Activated CD4-positive, alpha-beta T cell treated with anti-CD3 and anti-CD28 coated beads for 36 hours (primary cell): ENCODE data around the gene TMEM223. TPM values are rescaled to one million over a fixed set of nuclear protein-coding genes. Genes with fewer than 3 reads are reported as not detected.
"Not testable (repeated sequence)": the region's sequence is repeated elsewhere in the genome, so short reads cannot be mapped to it uniquely, and the experiment has no call there.

ENCODE experiments used
- ATAC-seq: fragments of 200-7000 bp; cut with Tn5 transposase; one replicate; pipeline ENCODE4 v1.10.0; 2021; ENCODE audit warnings: mild to moderate bottlenecking, moderate library complexity
- CTCF ChIA-PET: fragments of 350-600 bp; sonication (Branson Sonifier 250); formaldehyde crosslinking; loops from one replicate; lab custom pipeline; 2021; ENCODE audit warnings: antibody characterized with exemption; lab: Charles Lee
- POLR2A ChIA-PET: fragments of 350-600 bp; sonication (Branson Sonifier 250); formaldehyde crosslinking; loops from one replicate; lab custom pipeline; 2021; ENCODE audit warnings: antibody characterized with exemption, inconsistent platforms; lab: Charles Lee
- DNase-seq: peaks from one replicate; pipeline ENCODE4 v3.0.0-alpha.2; 2020
- H3K27ac Mint-ChIP-seq: one replicate; pipeline ENCODE4 v1.8.0; 2021; ENCODE audit warnings: mixed read lengths
- H3K27me3 Mint-ChIP-seq: one replicate; pipeline ENCODE4 v1.8.0; 2021; ENCODE audit warnings: mixed read lengths
- H3K36me3 Mint-ChIP-seq: one replicate; pipeline ENCODE4 v1.8.0; 2021; ENCODE audit warnings: low read depth, mixed read lengths
- H3K4me1 Mint-ChIP-seq: one replicate; pipeline ENCODE4 v1.8.0; 2021; ENCODE audit warnings: mixed read lengths
- H3K4me3 Mint-ChIP-seq: one replicate; pipeline ENCODE4 v1.8.0; 2021; ENCODE audit warnings: mild to moderate bottlenecking, moderate library complexity, mixed read lengths
- H3K9me3 Mint-ChIP-seq: one replicate; pipeline ENCODE4 v1.8.0; 2021; ENCODE audit warnings: low read depth, mixed read lengths
- intact Hi-C, 2 experiments: fragments of 100-400 bp; cut with DNase I in 1 of 2; cut with micrococcal nuclease in 1 of 2; formaldehyde crosslinking; loops; one replicate each; pipeline versions ENCODE4 v1.14.2 to v1.15.1; 2022 to 2024; cut with DNase I, micrococcal nuclease
- total RNA-seq, 2 experiments: library from RNA; stranded (reverse); gene quantifications; one replicate each; pipeline ENCODE4 v1.2.3, GENCODE V29; 2021

The TMEM223 gene
- total RNA-seq, 2 experiments from 2014 or later: 11.1 to 12.6 TPM

DNA sequence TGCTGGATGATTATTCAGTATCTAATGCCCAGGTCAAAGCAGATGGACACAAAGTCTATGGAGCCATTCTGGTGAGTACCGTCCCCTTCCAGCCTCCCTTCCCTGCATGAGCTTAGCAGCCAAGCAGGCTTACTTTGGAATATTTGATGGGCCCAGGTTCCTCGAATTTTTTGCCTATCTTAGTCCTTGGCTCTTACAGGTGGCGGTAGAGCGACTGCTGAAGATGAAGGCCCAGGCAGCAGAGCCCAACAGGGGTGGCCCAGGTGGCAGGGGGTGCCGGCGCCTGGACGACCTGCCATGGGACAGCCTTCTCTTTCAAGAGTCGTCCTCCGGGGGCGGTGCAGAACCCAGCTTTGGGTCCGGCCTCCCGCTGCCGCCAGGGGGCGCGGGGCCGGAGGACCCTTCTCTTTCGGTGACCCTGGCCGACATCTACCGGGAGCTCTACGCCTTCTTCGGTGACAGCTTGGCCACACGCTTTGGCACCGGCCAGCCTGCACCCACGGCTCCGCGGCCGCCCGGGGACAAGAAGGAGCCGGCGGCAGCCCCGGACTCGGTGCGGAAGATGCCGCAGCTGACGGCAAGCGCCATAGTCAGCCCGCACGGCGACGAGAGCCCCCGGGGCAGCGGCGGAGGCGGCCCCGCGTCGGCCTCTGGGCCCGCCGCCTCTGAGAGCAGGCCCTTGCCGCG lies 5.3 kb downstream of the TMEM223 start:
- H3K27me3 Mint-ChIP-seq: no peaks in the 10 kb centered on the region
- ChIA-PET CTCF (interaction anchor here (0.6 to 6.1 kb wide), 42 partner anchors 10 to 213 kb away, joined by 3 to 75 read pairs (median 4); partner anchors contain the start of genes C11orf98, CSKMT, EEF1G and HNRNPUL2), POLR2A (interaction anchor here (0.6 to 3.5 kb wide), 19 partner anchors 10 to 195 kb away, joined by 3 to 52 read pairs (median 5); partner anchors contain the start of genes SLC3A2, STX5, TAF6L and TEX54)
- H3K4me1 Mint-ChIP-seq: peaks cover 39% of the 10 kb centered on the region
- ATAC-seq (peak; percentile 70), DNase-seq (peak; percentile 92)
- H3K9me3 Mint-ChIP-seq: no peaks in the 10 kb centered on the region
- H3K36me3 Mint-ChIP-seq: peaks cover 39% of the 10 kb centered on the region
- intact Hi-C loops: loop anchor here (1.0 to 5.0 kb wide), 15 partner anchors 15 to 95 kb away; partner anchors contain the start of genes HNRNPUL2 (in 2 of the 2), NXF1 (in 2 of the 2), POLR2G (in 2 of the 2) and TAF6L (in 2 of the 2)
- peak overlapping the region; percentile 90 for H3K27ac Mint-ChIP-seq
- peak overlapping the region; percentile 90 for H3K4me3 Mint-ChIP-seq

DNA sequence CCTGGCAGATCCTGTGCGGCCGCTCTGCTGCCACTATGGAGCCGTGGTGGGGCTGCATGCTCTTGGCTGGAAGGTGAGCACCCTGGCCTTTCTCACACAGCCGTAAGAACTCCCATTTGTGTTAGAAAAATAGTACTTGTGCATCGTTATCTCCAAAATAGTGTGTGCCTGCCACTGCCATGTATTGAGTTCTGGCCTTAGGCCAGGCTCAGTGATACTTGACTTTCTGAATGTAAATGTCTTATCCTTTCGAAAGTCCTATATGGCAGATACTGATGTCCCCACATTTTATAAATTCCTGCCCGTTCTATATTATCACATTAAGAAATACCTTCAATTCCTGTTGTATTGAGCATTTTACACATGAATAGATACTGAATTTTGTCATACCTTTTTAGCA lies 9.1 kb downstream of the TMEM223 start:
- Mint-ChIP-seq H3K27ac (no peak overlapping the region), H3K4me3 (no peak overlapping the region), H3K9me3 (no peaks in the 10 kb centered on the region), H3K27me3 (no peaks in the 10 kb centered on the region), H3K36me3 (peaks cover 17% of the 10 kb centered on the region), H3K4me1 (peaks cover 17% of the 10 kb centered on the region)
- intact Hi-C loops: no loop called here
- ATAC-seq (no peak), DNase-seq (no peak)
- POLR2A ChIA-PET: no interaction called here
- CTCF ChIA-PET: interaction anchor here (1.0 kb wide), 1 partner anchor 8 kb away, joined by 3 read pairs; no protein-coding TSS in a partner anchor

DNA sequence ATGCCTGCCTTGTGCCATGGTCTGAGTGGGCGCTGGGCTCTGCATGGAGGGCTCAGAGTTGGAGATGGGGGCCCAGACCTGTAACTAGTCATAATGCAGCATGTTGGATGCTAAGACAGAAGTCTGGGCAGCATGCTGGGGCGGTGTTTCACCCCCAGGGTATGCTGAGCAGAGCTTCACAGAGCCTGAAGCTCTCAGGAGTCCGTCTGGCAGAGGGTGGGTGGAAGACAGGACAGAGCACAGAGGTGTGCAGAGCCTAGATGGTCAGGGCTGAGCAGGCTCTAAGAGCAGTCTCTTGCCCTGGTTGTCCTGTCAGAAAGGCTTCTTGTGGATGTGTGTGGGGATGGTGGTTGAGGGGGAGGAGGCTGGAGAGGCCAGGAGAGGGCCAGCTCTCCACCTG lies 13.4 kb downstream of the TMEM223 start:
- ATAC-seq: no peak
- POLR2A ChIA-PET: no interaction called here
- Mint-ChIP-seq H3K4me1 (peaks cover 21% of the 10 kb centered on the region), H3K27me3 (no peaks in the 10 kb centered on the region), H3K27ac (peak overlapping the region; percentile 15), H3K36me3 (peaks cover 28% of the 10 kb centered on the region), H3K4me3 (no peak overlapping the region), H3K9me3 (no peaks in the 10 kb centered on the region)
- intact Hi-C loops: no loop called here
- CTCF ChIA-PET: interaction anchor here (1.1 kb wide), 1 partner anchor 99 kb away, joined by 3 read pairs; no protein-coding TSS in a partner anchor
- DNase-seq: no peak

DNA sequence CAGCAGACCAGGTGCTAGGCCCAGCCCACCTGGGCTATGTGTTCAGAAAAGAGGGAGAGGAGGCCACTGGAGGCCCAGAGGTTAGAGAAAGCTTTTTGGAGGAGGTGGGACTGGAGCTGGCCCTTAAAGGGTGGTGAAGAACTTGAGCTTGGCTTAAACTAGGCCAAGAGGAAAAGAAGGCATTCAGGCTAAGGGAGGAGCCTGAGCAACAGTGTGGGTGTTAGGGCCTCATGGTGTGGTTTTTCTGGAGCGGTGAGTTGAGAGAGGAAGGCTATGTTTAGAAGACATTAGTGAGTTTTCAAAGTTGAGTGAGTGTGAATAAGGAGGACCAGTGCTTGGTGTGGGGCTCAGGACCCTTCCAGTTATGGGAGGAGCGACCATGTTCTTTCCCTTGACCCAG lies 14.4 kb downstream of the TMEM223 start:
- H3K27ac Mint-ChIP-seq: peak overlapping the region; percentile 75
- H3K36me3 Mint-ChIP-seq: peaks cover 26% of the 10 kb centered on the region
- no peak overlapping the region for H3K4me3 Mint-ChIP-seq
- ATAC-seq (peak; percentile 76), DNase-seq (peak; percentile 26)
- ChIA-PET CTCF (interaction anchor here (10.7 kb wide), 1 partner anchor 10 kb away, joined by 75 read pairs; the partner anchor contains the start of gene TMEM179B), POLR2A (no interaction called here)
- H3K4me1 Mint-ChIP-seq: peaks cover 21% of the 10 kb centered on the region
- H3K9me3 Mint-ChIP-seq: no peaks in the 10 kb centered on the region
- intact Hi-C loops: no loop called here
- H3K27me3 Mint-ChIP-seq: no peaks in the 10 kb centered on the region

DNA sequence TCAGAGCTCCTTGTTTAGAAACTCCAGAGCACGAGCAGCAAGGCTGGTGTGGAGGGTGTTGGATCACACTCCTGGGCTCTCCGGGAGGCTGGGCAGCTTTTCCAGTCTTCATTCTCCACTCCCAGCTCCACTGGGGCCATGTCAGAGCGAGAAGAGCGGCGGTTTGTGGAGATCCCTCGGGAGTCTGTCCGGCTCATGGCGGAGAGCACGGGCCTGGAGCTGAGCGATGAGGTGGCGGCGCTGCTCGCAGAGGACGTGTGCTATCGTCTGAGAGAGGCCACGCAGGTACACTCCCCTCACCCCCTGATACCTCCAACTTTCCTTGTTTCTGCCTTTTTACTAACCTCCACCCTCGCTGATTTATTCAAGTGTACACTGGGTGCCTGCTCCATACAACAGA lies 16.2 kb downstream of the TMEM223 start:
- intact Hi-C loops: no loop called here
- POLR2A ChIA-PET: interaction anchor here (1.7 kb wide), 1 partner anchor 65 kb away, joined by 9 read pairs; no protein-coding TSS in a partner anchor
- Mint-ChIP-seq H3K27ac (peak overlapping the region; percentile 24), H3K27me3 (no peaks in the 10 kb centered on the region), H3K4me1 (peaks cover 28% of the 10 kb centered on the region), H3K4me3 (no peak overlapping the region), H3K36me3 (peaks cover 26% of the 10 kb centered on the region), H3K9me3 (no peaks in the 10 kb centered on the region)
- ATAC-seq (no peak), DNase-seq (no peak)
- CTCF ChIA-PET: interaction anchor here (0.8 to 10.7 kb wide), 3 partner anchors 8 to 25 kb away, joined by 3 to 75 read pairs (median 3); partner anchors contain the start of gene TMEM179B

DNA sequence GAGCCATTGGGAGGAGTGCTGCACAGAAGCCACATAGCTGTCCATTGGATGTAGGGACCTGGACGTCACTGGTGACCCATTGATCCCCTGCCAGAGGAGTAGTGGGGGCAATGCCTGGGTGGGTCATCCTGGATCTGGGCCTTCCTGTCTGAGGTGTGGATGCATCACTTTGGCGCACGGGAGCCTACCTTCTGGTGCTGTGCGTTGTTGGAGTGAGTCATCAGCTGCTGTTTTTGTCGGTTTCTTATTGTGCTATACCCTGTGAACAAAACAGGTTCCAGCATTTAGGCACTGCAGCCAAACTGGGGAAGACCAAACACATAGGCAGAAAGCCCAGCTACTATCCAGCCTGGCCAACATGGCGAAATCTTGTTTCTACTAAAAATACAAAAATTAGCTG lies 17.4 kb downstream of the TMEM223 start:
- Mint-ChIP-seq H3K4me1 (peaks cover 39% of the 10 kb centered on the region), H3K27ac (no peak overlapping the region), H3K36me3 (peaks cover 31% of the 10 kb centered on the region), H3K27me3 (no peaks in the 10 kb centered on the region), H3K4me3 (no peak overlapping the region), H3K9me3 (no peaks in the 10 kb centered on the region)
- intact Hi-C loops: no loop called here
- no peak for DNase-seq
- ATAC-seq: no peak
- ChIA-PET CTCF (interaction anchor here (0.7 to 10.7 kb wide), 4 partner anchors 9 to 231 kb away, joined by 3 to 75 read pairs (median 4); partner anchors contain the start of genes POLR2G and TMEM179B), POLR2A (interaction anchor here (1.4 to 1.7 kb wide), 2 partner anchors 21 to 67 kb away, joined by 4 to 9 read pairs; partner anchors contain the start of gene ZBTB3)

DNA sequence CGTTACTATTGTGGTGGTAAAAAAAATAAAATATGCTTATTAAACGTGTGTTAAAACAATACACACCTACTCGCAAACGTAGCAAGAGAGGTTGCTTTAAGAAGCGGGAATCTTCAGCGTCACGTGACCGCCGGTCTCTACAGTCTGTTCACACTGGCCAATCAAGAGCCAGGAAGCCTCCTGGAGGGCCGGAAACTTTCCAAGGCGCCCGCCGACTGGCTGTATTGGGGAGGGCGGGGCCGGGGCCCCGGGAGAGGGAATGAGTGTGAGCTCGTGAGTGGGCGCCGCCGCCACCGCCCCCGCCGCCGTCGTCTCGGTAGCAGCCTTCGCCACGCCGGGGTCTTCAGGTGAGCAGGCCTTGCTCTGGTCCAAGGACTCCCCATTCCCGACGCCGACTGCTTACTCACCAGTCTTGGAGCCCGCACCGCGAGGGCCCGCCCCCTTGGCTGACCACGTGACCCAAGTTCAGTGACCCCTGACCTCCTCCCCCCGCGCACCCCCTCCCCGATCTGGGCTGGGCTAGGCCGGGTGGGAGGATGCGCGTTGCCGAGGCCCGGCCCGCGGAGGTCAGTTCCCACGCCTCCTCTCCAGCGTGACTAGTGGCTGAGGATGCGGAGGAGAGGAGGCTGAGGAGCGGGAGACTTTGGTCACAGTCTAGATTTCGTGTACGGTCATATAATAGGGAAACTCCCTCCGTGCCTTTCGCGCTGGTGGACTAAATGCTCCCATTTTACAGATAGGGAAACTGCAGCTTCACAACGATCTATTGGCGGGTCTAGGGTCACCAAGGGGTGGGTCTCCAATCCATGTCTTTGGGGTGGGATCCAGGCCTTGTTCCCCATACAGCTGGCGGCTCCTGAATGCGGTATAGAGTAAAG lies 20.4 kb downstream of the TMEM223 start, which contains the start of gene TAF6L:
Gene TAF6L, plus strand, starts transcription at position 253 of the 878 bp plus-strand sequence. CDS start 4,388 bp downstream, outside the sequence.
- H3K27me3 Mint-ChIP-seq: no peaks in the 10 kb centered on the region
- ChIA-PET POLR2A (interaction anchor here (0.6 to 3.1 kb wide), 9 partner anchors 10 to 110 kb away, joined by 3 to 19 read pairs (median 5); partner anchors contain the start of genes C11orf98, CSKMT, HNRNPUL2 and POLR2G), CTCF (interaction anchor here (0.7 to 10.7 kb wide), 9 partner anchors 8 to 197 kb away, joined by 3 to 75 read pairs (median 4); partner anchors contain the start of genes TMEM179B and ZBTB3)
- no peaks in the 10 kb centered on the region for H3K9me3 Mint-ChIP-seq
- peak within 1 kb of the TSS; percentile 85 for H3K4me3 Mint-ChIP-seq
- intact Hi-C loops: loop anchor here (1.0 to 2.0 kb wide), 14 partner anchors 10 to 180 kb away; partner anchors contain the start of genes POLR2G (in 2 of the 2), TMEM179B (in 2 of the 2), ZBTB3 (in 2 of the 2) and HNRNPUL2 (in 1 of the 2)
- peak; percentile 87 for ATAC-seq
- H3K36me3 Mint-ChIP-seq: peaks cover 19% of the 10 kb centered on the region
- peak; percentile 98 for DNase-seq
- peak within 1 kb of the TSS; percentile 89 for H3K27ac Mint-ChIP-seq
- H3K4me1 Mint-ChIP-seq: peaks cover 26% of the 10 kb centered on the region

DNA sequence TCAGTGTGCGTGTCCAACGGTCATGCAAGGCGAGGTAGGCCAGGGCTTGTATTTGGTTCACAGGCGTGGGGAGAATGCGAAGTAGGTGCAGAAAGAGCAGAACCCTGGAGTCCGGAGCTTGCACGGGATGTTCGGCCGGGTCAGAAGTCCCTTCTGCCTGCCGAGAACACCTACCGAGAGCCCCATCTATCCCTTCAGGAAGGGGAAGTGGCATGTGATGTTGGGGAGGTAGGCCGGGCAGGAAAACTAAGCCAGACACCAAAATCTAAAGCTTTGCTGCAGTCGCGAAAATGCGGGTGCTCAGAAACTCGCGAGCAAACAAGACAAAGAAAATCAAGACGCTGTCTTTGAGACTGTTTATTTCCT lies 21.0 kb downstream of the TMEM223 start:
- Mint-ChIP-seq H3K4me3 (peak overlapping the region; percentile 85), H3K36me3 (peaks cover 18% of the 10 kb centered on the region), H3K27me3 (no peaks in the 10 kb centered on the region), H3K27ac (peak overlapping the region; percentile 89), H3K9me3 (no peaks in the 10 kb centered on the region), H3K4me1 (peaks cover 26% of the 10 kb centered on the region)
- ChIA-PET POLR2A (interaction anchor here (0.6 to 3.1 kb wide), 8 partner anchors 9 to 111 kb away, joined by 3 to 19 read pairs (median 5); partner anchors contain the start of genes C11orf98, CSKMT, HNRNPUL2 and POLR2G), CTCF (interaction anchor here (0.8 to 10.7 kb wide), 5 partner anchors 8 to 112 kb away, joined by 3 to 75 read pairs (median 4); partner anchors contain the start of genes TMEM179B and ZBTB3)
- intact Hi-C loops: loop anchor here (1.0 to 2.0 kb wide), 14 partner anchors 9 to 179 kb away; partner anchors contain the start of genes POLR2G (in 2 of the 2), TMEM179B (in 2 of the 2), ZBTB3 (in 2 of the 2) and HNRNPUL2 (in 1 of the 2)
- ATAC-seq (no peak), DNase-seq (peak; percentile 43)

DNA sequence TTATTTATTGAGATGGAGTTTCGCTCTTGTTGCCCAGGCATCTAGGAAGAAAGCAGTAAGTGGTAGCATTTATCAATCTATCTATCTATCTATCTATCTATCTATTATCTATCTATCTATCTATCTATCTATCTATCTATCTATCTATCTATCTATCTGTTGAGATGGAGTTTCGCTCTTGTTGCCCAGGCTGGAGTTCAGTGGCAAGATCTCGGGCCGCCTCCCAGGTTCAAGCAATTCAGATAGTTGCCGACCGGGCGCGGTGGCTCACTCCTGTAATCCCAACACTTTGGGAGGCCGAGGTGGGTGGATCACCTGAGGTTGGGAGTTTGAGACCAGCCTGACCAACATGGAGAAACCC lies 31.0 kb downstream of the TMEM223 start:
- ChIA-PET POLR2A (interaction anchor here (1.0 to 1.8 kb wide), 4 partner anchors 9 to 120 kb away, joined by 4 to 9 read pairs (median 4); partner anchors contain the start of genes SLC3A2 and TAF6L), CTCF (interaction anchor here (0.6 kb wide), 1 partner anchor 91 kb away, joined by 4 read pairs; no protein-coding TSS in a partner anchor)
- peak; percentile 41 for DNase-seq
- not testable (repeated sequence) for H3K27me3 Mint-ChIP-seq, H3K9me3 Mint-ChIP-seq, ATAC-seq
- peaks cover 21% of the 10 kb centered on the region for H3K4me1 Mint-ChIP-seq
- H3K27ac Mint-ChIP-seq: peak overlapping the region; percentile 42
- peak overlapping the region; percentile 89 for H3K4me3 Mint-ChIP-seq
- peaks cover 17% of the 10 kb centered on the region for H3K36me3 Mint-ChIP-seq
- intact Hi-C loops: loop anchor here (1.0 to 2.0 kb wide), 12 partner anchors 8 to 1480 kb away; partner anchors contain the start of genes TAF6L (in 2 of the 2), TMEM179B (in 2 of the 2), FKBP2 (in 1 of the 2) and GANAB (in 1 of the 2)
